HPDE6-E6E7 (cell line): ENCODE results near the gene LAMB4.

Experiments used
- DNase-seq: peaks from one replicate; pipeline ENCODE4 v3.0.0; 2011; ENCODE audit warnings: missing footprints; ENCODE audit errors: extremely low spot score

Gene LAMB4

GRCh38 chr7:108079648-108080591 lies 50.2 kb downstream of the LAMB4 start:
- DNase-seq, result peak; percentile 67

- DNase-seq, result no peak
Measured at GRCh38 chr7:108079276-108079647, 50.9 kb downstream of the LAMB4 start.

- no peak for DNase-seq
Measured at GRCh38 chr7:108078691-108079090, 51.5 kb downstream of the LAMB4 start.

GRCh38 chr7:108078211-108078673 lies 51.9 kb downstream of the LAMB4 start:
- DNase-seq, result no peak

GRCh38 chr7:108077709-108078108 lies 52.5 kb downstream of the LAMB4 start:
- DNase-seq, result no peak

GRCh38 chr7:108076156-108076555 lies 54.0 kb downstream of the LAMB4 start:
- DNase-seq, result no peak

- DNase-seq, result no peak
Measured at GRCh38 chr7:108073305-108074070, 56.7 kb downstream of the LAMB4 start.

GRCh38 chr7:108072739-108073138 lies 57.4 kb downstream of the LAMB4 start:
- DNase-seq, result no peak

- DNase-seq, result no peak
Measured at GRCh38 chr7:108072116-108072515, 58.0 kb downstream of the LAMB4 start.

GRCh38 chr7:108071551-108071950 lies 58.6 kb downstream of the LAMB4 start:
- DNase-seq, result no peak

GRCh38 chr7:108069646-108070045 lies 60.5 kb downstream of the LAMB4 start:
- no peak for DNase-seq

- no peak for DNase-seq
Measured at GRCh38 chr7:108067844-108068243, 62.3 kb downstream of the LAMB4 start.

- peak; percentile 43 for DNase-seq
Measured at GRCh38 chr7:108066486-108066885, 63.7 kb downstream of the LAMB4 start.

- DNase-seq, result peak; percentile 67
Measured at GRCh38 chr7:108063520-108063933, 66.6 kb downstream of the LAMB4 start.

GRCh38 chr7:108062250-108063014 lies 67.7 kb downstream of the LAMB4 start:
- DNase-seq, result no peak

GRCh38 chr7:108059526-108059925 lies 70.6 kb downstream of the LAMB4 start:
- DNase-seq, result no peak

GRCh38 chr7:108057951-108058481 lies 72.1 kb downstream of the LAMB4 start:
- no peak for DNase-seq

GRCh38 chr7:108055611-108056021 lies 74.5 kb downstream of the LAMB4 start:
- DNase-seq, result no peak

- DNase-seq, result no peak
Measured at GRCh38 chr7:108054537-108054936, 75.6 kb downstream of the LAMB4 start.

GRCh38 chr7:108053250-108053649 lies 76.9 kb downstream of the LAMB4 start:
- no peak for DNase-seq

- no peak for DNase-seq
Measured at GRCh38 chr7:108051454-108051853, 78.7 kb downstream of the LAMB4 start.

- DNase-seq, result no peak
Measured at GRCh38 chr7:108049962-108050361, 80.2 kb downstream of the LAMB4 start.
